ENCODE measurements around the gene BMPR1A. TPM values are rescaled to one million over a fixed set of nuclear protein-coding genes. Genes with fewer than 3 reads are reported as not detected.

BMPR1A gene
- total RNA-seq, 1 donor from 2014 or later: 32.6 TPM

GRCh38 chr10:86855513-86855912, 99.1 kb downstream of the BMPR1A start:
- Histone ChIP-seq H3K4me3 (ENCODE audit: low read depth, low read length) (no peak overlapping the region), H3K27me3 (ENCODE audit: control insufficient read depth, insufficient read depth, low read length) (no peaks in the 10 kb centered on the region), H3K36me3 (ENCODE audit: control insufficient read depth, insufficient read depth, low read length) (no peaks in the 10 kb centered on the region)
- no peak for TF ChIP-seq CTCF (IDR thresholded peaks at IDR 0.05; ENCODE audit: insufficient read depth, low read length, severe bottlenecking)
- FAIRE-seq: no peak
- no peak for DNase-seq (ENCODE audit: low read depth)

GRCh38 chr10:86856156-86856555, 99.7 kb downstream of the BMPR1A start:
- Histone ChIP-seq H3K27me3 (ENCODE audit: control insufficient read depth, insufficient read depth, low read length) (no peaks in the 10 kb centered on the region), H3K36me3 (ENCODE audit: control insufficient read depth, insufficient read depth, low read length) (no peaks in the 10 kb centered on the region), H3K4me3 (ENCODE audit: low read depth, low read length) (no peak overlapping the region)
- no peak for TF ChIP-seq CTCF (IDR thresholded peaks at IDR 0.05; ENCODE audit: insufficient read depth, low read length, severe bottlenecking)
- no peak for FAIRE-seq
- DNase-seq (ENCODE audit: low read depth): no peak

GRCh38 chr10:86857128-86857721, 100.8 kb downstream of the BMPR1A start:
- FAIRE-seq: no peak
- TF ChIP-seq CTCF (IDR thresholded peaks at IDR 0.05; ENCODE audit: insufficient read depth, low read length, severe bottlenecking): no peak

GRCh38 chr10:86858011-86858410, 101.6 kb downstream of the BMPR1A start:
- FAIRE-seq: no peak
- Histone ChIP-seq H3K4me3 (ENCODE audit: low read depth, low read length) (no peak overlapping the region), H3K36me3 (ENCODE audit: control insufficient read depth, insufficient read depth, low read length) (no peaks in the 10 kb centered on the region), H3K27me3 (ENCODE audit: control insufficient read depth, insufficient read depth, low read length) (no peaks in the 10 kb centered on the region)
- DNase-seq (ENCODE audit: low read depth): no peak
- no peak for TF ChIP-seq CTCF (IDR thresholded peaks at IDR 0.05; ENCODE audit: insufficient read depth, low read length, severe bottlenecking)

More at GRCh38 chr10:86857128-86857721, 100.8 kb downstream of the BMPR1A start:
- H3K4me3 ChIP-seq (ENCODE audit: low read depth, low read length): no peak overlapping the region
- peak; percentile 34 for DNase-seq (ENCODE audit: low read depth)
- no peaks in the 10 kb centered on the region for H3K36me3 ChIP-seq (ENCODE audit: control insufficient read depth, insufficient read depth, low read length)
- H3K27me3 ChIP-seq (ENCODE audit: control insufficient read depth, insufficient read depth, low read length): no peaks in the 10 kb centered on the region

GRCh38 chr10:86861351-86861750, 104.9 kb downstream of the BMPR1A start:
- H3K4me3 ChIP-seq (ENCODE audit: low read depth, low read length): no peak overlapping the region
- no peaks in the 10 kb centered on the region for H3K36me3 ChIP-seq (ENCODE audit: control insufficient read depth, insufficient read depth, low read length)
- FAIRE-seq (no peak), DNase-seq (ENCODE audit: low read depth) (no peak)
- TF ChIP-seq CTCF (IDR thresholded peaks at IDR 0.05; ENCODE audit: insufficient read depth, low read length, severe bottlenecking): no peak
- H3K27me3 ChIP-seq (ENCODE audit: control insufficient read depth, insufficient read depth, low read length): no peaks in the 10 kb centered on the region

- H3K27me3 ChIP-seq (ENCODE audit: control insufficient read depth, insufficient read depth, low read length): no peaks in the 10 kb centered on the region
- no peaks in the 10 kb centered on the region for H3K36me3 ChIP-seq (ENCODE audit: control insufficient read depth, insufficient read depth, low read length)
- no peak for TF ChIP-seq CTCF (IDR thresholded peaks at IDR 0.05; ENCODE audit: insufficient read depth, low read length, severe bottlenecking)
- H3K4me3 ChIP-seq (ENCODE audit: low read depth, low read length): no peak overlapping the region
- no peak for FAIRE-seq
- no peak for DNase-seq (ENCODE audit: low read depth)
Observed at GRCh38 chr10:86862373-86862772, 106.0 kb downstream of the BMPR1A start.
